Liver (tissue), 3 donors: ENCODE data around the gene CTPS2.

ENCODE experiments used
- EGR1 ChIP-seq, 2 donors: IDR thresholded peaks; 2 replicates each; pipeline ENCODE4 v1.6.1; 2016 to 2018; ENCODE audit warnings: antibody characterized with exemption in 2 of 2, low read depth in 2 of 2
- FOXA1 ChIP-seq: IDR thresholded peaks from 2 replicates; pipeline ENCODE4 v1.6.1; 2016; ENCODE audit warnings: antibody characterized with exemption
- GABPA ChIP-seq, 2 donors: IDR thresholded peaks in 1 of 2; conservative IDR thresholded peaks in 1 of 2; 2 replicates each; pipeline ENCODE4 v1.6.1; 2016; ENCODE audit warnings: antibody characterized with exemption in 2 of 2, mild to moderate bottlenecking in 1 of 2, moderate library complexity in 1 of 2
- HNF4A ChIP-seq, 2 donors: conservative IDR thresholded peaks; 2 replicates each; pipeline ENCODE4 v1.6.1; 2016; ENCODE audit warnings: antibody characterized with exemption in 2 of 2, mild to moderate bottlenecking in 2 of 2
- HNF4G ChIP-seq: IDR thresholded peaks from 2 replicates; pipeline ENCODE4 v1.6.1; 2016; ENCODE audit warnings: antibody characterized with exemption
- RAD21 ChIP-seq, 2 donors: IDR thresholded peaks; 2 replicates each; pipeline ENCODE4 v1.6.1; 2016; ENCODE audit warnings: antibody characterized with exemption in 2 of 2, mild to moderate bottlenecking in 2 of 2
- RXRA ChIP-seq, 2 donors: IDR thresholded peaks; 2 replicates each; pipeline ENCODE4 v1.6.1; 2017 to 2018; ENCODE audit warnings: antibody characterized with exemption in 2 of 2, mild to moderate bottlenecking in 1 of 2
- TF ChIP-seq, protein P1 (sequence below): fragments of 150-350 bp; IDR thresholded peaks from 2 replicates; pipeline ENCODE4 v1.5.1; 2017; ENCODE audit warnings: improper control_type of control experiment, low read depth, low read length; ENCODE audit not compliant: missing input control
- TF ChIP-seq, protein P2 (sequence below): IDR thresholded peaks from 2 replicates; pipeline ENCODE4 v1.6.1; 2016; ENCODE audit warnings: antibody characterized with exemption
- TF ChIP-seq, protein P3 (sequence below): IDR thresholded peaks from 2 replicates; pipeline ENCODE4 v1.6.1; 2016; ENCODE audit warnings: antibody characterized with exemption, mild to moderate bottlenecking
- TF ChIP-seq, protein P4 (sequence below): IDR thresholded peaks from 2 replicates; pipeline ENCODE4 v1.6.1; 2016; ENCODE audit warnings: antibody characterized with exemption
- donor health status: healthy.
- donor health status: healthy.

DNA sequence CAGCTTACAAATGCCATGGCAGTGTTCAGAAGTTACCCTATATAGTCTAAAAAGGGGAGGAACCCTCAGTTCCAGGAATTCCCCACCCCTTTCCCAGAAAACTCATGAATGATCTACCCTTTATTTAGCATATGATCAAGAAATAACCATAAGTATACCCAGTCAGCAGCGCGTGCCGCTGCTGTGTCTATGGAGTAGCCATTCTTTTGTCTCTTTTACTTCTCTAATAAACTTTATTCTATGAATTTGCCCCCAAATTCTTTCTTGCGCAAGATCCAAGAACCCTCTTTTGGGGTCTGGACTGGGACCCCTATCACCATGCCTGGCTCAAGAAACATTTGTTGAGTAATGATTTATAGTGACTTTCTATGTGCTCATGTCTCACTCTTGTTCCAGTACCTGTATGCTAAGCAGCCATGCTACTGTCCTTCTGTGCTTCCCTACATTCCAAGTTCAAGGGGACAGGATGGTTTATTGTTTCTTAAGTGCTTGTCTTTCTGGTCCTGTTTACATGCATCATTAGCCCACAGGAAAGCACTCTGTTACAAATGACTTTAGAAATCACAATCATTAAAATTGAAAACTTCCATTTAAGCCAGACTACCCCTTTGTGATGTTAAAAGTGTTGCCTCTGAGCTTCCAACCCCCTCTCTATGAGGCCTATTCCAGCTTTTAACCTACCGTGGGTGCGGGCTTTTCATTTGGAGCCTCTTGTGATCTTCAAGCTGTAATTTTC is 125.9 kb downstream of the CTPS2 start:
- no peak for TF ChIP-seq EGR1 (IDR thresholded peaks at IDR 0.05; ENCODE audit: low read depth in 2 of 2)
- TF ChIP-seq HNF4G: no peak
- TF ChIP-seq, protein P1, sequence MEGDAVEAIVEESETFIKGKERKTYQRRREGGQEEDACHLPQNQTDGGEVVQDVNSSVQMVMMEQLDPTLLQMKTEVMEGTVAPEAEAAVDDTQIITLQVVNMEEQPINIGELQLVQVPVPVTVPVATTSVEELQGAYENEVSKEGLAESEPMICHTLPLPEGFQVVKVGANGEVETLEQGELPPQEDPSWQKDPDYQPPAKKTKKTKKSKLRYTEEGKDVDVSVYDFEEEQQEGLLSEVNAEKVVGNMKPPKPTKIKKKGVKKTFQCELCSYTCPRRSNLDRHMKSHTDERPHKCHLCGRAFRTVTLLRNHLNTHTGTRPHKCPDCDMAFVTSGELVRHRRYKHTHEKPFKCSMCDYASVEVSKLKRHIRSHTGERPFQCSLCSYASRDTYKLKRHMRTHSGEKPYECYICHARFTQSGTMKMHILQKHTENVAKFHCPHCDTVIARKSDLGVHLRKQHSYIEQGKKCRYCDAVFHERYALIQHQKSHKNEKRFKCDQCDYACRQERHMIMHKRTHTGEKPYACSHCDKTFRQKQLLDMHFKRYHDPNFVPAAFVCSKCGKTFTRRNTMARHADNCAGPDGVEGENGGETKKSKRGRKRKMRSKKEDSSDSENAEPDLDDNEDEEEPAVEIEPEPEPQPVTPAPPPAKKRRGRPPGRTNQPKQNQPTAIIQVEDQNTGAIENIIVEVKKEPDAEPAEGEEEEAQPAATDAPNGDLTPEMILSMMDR: no peak
- TF ChIP-seq, protein P2, sequence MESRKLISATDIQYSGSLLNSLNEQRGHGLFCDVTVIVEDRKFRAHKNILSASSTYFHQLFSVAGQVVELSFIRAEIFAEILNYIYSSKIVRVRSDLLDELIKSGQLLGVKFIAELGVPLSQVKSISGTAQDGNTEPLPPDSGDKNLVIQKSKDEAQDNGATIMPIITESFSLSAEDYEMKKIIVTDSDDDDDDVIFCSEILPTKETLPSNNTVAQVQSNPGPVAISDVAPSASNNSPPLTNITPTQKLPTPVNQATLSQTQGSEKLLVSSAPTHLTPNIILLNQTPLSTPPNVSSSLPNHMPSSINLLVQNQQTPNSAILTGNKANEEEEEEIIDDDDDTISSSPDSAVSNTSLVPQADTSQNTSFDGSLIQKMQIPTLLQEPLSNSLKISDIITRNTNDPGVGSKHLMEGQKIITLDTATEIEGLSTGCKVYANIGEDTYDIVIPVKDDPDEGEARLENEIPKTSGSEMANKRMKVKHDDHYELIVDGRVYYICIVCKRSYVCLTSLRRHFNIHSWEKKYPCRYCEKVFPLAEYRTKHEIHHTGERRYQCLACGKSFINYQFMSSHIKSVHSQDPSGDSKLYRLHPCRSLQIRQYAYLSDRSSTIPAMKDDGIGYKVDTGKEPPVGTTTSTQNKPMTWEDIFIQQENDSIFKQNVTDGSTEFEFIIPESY: no peak
- no peak for TF ChIP-seq HNF4A (conservative IDR thresholded peaks at IDR 0.05)
- TF ChIP-seq, protein P3, sequence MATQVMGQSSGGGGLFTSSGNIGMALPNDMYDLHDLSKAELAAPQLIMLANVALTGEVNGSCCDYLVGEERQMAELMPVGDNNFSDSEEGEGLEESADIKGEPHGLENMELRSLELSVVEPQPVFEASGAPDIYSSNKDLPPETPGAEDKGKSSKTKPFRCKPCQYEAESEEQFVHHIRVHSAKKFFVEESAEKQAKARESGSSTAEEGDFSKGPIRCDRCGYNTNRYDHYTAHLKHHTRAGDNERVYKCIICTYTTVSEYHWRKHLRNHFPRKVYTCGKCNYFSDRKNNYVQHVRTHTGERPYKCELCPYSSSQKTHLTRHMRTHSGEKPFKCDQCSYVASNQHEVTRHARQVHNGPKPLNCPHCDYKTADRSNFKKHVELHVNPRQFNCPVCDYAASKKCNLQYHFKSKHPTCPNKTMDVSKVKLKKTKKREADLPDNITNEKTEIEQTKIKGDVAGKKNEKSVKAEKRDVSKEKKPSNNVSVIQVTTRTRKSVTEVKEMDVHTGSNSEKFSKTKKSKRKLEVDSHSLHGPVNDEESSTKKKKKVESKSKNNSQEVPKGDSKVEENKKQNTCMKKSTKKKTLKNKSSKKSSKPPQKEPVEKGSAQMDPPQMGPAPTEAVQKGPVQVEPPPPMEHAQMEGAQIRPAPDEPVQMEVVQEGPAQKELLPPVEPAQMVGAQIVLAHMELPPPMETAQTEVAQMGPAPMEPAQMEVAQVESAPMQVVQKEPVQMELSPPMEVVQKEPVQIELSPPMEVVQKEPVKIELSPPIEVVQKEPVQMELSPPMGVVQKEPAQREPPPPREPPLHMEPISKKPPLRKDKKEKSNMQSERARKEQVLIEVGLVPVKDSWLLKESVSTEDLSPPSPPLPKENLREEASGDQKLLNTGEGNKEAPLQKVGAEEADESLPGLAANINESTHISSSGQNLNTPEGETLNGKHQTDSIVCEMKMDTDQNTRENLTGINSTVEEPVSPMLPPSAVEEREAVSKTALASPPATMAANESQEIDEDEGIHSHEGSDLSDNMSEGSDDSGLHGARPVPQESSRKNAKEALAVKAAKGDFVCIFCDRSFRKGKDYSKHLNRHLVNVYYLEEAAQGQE: no peak
- TF ChIP-seq RXRA (IDR thresholded peaks at IDR 0.05): no peak
- no peak for TF ChIP-seq FOXA1
- TF ChIP-seq, protein P4, sequence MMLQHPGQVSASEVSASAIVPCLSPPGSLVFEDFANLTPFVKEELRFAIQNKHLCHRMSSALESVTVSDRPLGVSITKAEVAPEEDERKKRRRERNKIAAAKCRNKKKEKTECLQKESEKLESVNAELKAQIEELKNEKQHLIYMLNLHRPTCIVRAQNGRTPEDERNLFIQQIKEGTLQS: no peak
- TF ChIP-seq GABPA (IDR thresholded peaks at IDR 0.05 in 1 of 2, conservative IDR thresholded peaks at IDR 0.05 in 1 of 2): no peak
- TF ChIP-seq RAD21 (IDR thresholded peaks at IDR 0.05): no peak
